KG1 (cell line): ENCODE measurements around the gene POLR1E.

Experiments used
- DNase-seq: peaks from one replicate; lab custom pipeline; 2025; lab: John Stamatoyannopoulos, UW

Gene POLR1E

DNA sequence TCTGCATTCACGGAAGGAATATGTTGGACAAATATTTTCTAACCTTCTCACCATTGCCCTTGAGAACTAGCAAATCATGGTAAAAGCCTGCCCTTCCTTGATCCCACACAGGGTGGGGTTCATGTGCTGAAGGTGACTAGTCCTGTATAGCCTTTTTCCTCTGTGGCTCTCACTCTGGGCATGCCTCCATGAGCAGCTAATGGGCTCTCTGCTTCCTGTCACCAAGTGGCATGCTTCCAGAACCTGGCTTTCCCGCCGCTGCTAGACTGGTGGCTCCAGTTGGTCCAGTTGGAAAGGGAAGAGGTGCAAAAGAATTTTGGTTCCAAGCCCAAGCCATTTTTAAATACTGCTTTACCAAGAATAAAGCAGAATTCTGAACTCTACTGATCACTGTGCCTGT lies 54.9 kb downstream of the POLR1E start:
- no peak for DNase-seq

DNA sequence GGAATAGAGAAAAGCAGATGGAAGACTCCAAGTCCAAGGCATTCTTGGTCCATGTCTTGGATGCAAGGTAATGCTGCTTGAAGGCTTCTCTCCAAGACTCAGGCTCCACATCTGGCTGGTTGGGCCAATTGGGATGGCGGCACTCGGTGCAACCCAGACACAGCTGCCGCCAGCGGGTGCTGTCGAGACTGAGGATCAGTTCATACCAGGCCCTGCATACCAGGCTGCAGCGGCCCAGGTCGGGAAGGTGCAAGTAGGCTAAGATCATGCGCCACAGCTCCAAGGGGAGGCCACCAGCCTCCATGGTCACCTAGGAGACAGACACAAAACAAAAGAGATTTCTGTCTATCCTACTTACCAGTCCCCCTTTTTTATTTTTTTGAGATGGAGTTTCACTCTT lies 55.7 kb downstream of the POLR1E start:
- no peak for DNase-seq

DNA sequence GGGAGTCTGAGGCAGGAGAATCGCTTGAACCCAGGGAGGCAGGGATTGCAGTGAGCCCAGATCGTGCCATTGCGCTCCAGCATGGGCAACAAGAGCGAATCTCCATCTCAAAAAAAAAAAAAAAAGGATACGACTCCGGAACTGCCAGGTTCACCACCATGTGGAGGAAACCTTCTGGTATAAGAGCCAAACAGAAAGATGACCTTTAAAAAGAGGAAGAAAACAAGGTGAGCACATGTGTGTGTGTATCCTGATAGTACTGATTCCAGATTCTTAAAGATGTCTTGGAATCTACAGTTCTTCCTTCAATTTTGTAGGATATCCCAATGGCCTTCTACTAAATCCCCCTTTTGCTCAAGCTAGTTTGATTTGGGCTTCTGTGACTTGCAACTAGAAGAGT lies 56.7 kb downstream of the POLR1E start:
- DNase-seq, result no peak

DNA sequence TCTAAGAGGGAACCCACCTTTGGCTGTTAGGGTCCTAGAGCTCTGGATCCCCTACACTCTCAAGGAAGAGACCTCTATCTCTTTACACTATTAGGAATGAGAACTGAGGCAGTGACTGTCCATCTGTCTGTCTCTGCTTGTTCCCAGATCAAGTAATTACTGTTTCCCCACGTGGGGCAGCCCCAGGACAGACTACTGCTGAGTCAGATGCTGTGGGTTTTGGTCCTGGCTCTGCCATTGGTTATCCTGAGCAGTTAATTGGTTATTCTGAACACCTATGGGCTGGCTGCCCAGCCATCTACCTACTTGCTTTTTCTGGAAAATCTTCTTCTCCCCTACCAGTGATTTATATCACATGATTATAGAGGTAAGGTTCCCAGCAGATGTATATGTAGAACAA lies 57.1 kb downstream of the POLR1E start:
- no peak for DNase-seq

DNA sequence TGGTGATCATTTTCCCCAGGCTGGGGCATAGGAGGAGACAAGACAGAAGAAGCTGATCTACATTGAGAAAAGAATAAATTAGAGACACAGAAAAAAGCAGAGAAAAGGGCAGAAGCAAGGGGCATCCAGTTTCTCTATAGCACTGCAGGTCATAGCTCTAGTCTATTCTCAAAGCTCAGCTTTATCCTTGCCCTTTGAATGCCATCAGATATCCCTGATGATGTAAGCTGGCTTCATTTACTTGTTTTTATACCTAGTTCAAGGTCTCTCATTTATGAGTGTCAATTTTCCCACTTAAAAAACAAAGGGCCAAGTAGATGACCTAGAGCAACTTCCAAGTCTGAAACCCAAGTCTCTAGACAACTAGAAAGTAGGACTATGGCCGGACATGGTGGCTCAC lies 57.7 kb downstream of the POLR1E start:
- no peak for DNase-seq

DNA sequence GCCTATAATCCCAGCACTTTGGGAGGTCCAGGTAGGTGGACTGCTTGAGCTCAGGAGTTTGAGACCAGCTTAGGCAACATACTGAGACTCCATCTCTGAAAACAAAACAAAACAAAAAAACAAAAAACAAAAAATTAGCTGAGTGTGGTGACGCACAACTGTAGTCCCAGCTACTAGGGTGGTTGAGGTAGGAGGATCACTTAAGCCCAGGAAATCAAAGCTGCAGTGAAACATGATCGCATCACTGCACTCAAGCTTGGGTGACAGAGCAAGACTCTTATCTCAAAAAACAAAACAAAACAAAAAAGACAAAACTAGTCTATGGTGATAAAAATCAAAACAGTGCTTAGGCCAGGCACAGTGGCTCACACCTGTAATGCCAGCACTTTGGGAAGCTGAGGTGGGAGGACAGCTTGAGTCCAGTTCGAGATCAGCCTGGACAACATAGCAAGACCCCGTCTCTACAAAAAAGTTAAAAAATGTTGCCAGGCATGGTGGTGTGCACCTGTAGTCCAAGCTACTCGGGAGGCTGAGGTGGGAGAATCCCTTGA lies 61.7 kb downstream of the POLR1E start:
- DNase-seq, result no peak

DNA sequence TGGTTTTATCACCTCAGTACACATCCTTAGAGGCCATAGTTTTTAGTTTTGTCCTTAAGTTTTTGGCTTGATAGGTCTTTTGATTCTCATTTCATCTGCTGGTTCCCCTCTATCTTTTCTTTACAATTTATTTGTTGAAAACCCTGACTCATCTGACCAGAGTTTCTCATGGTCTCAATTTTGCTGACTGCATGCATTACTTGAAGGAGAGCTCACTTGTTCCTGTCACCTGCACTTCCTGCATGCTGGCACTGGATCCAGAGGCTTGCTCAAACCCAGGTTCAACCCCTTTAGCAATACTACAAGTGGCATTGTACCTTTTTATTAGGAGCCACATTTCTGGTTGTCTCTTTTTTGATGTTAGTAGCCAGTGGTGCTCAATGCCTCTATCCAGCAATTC lies 63.8 kb downstream of the POLR1E start:
- DNase-seq, result no peak

DNA sequence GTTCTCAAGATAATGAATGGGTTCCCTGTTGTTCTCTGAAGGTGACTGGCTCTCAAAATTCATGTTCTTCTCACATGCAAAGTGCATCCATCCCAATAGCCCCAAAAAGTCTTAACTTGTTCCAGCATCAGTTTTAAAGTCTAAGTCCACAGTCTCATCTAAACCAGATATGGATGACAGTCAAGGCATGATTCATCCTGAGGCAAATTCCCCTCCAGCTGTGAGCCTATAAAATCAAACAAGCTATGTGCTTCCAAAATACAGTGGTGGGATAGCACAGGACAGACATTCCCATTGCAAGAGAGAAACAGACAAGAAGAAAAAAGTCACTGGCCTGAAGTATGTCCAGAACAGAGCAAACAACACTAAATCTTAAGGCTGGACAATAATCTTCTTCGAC lies 65.0 kb downstream of the POLR1E start:
- no peak for DNase-seq

DNA sequence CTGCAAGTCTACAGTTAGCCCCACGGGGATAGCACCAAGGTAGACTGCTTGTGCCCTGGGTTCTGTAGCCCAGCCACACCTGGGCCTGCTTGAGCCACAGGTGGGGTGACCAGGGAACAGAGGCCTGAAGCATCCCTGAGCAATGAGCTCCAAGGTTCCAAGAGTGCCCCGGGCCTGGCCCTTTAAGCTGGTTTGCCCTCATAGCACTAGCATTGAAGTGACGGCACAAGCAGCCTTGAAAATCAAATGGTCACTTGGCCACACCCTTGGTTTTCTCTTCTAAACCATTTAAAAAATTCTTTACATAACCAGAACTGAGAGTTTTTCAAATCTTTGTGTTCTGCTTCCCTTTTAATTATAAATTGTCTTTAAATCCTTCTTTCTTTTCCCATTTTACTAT lies 65.7 kb downstream of the POLR1E start:
- no peak for DNase-seq

DNA sequence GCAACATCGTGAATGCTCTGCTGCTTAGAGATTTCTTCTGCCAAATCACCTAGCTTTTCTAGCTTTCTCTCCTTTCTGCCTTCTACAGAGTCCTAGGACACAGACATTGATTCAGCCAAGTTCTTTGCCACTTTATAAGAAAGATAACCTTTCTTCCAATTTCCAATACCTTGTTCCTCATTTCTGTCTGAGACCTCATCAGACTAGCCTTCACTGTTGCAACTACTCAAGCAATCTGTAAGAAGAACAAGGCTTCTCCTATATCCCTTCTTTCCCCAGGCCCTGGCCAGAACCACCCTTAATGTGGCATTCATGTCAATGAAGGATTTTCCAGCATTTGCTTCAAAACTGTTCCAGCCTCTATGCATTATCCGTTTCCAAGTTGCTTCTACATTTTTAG lies 66.1 kb downstream of the POLR1E start:
- DNase-seq, result no peak
